Nephron progenitor cell (in vitro differentiated cells): ENCODE measurements around the gene PITHD1.
"Not testable (repeated sequence)": the region's sequence is repeated elsewhere in the genome, so short reads cannot be mapped to it uniquely, and the experiment has no call there.

ENCODE experiments used
- DNase-seq: peaks from one replicate; pipeline ENCODE4 v3.0.0; 2021
- H3K27ac Mint-ChIP-seq: 2 replicates; pipeline ENCODE4 v1.8.0; 2021; ENCODE audit warnings: mild to moderate bottlenecking, moderate library complexity, mixed read lengths
- H3K27me3 Mint-ChIP-seq: 2 replicates; pipeline ENCODE4 v1.8.0; 2021; ENCODE audit warnings: mild to moderate bottlenecking, low read depth, mixed read lengths; ENCODE audit not compliant: poor library complexity
- H3K36me3 Mint-ChIP-seq: 2 replicates; pipeline ENCODE4 v1.8.0; 2021; ENCODE audit warnings: low read depth, mixed read lengths
- H3K4me1 Mint-ChIP-seq: 2 replicates; pipeline ENCODE4 v1.8.0; 2021; ENCODE audit warnings: mixed read lengths
- H3K4me3 Mint-ChIP-seq: 2 replicates; pipeline ENCODE4 v1.8.0; 2021; ENCODE audit warnings: mild to moderate bottlenecking, moderate library complexity, mixed read lengths
- H3K9me3 Mint-ChIP-seq: 2 replicates; pipeline ENCODE4 v1.8.0; 2021; ENCODE audit warnings: mild to moderate bottlenecking, moderate library complexity, mixed read lengths
- TF ChIP-seq, protein P1 (sequence below): fragments of 200-600 bp; sonication (generic); IDR thresholded peaks from 2 replicates; pipeline ENCODE4 v1.5.0; 2021; ENCODE audit warnings: antibody characterized with exemption

PITHD1 gene

GRCh38 chr1:23825076-23825761 lies 47.0 kb downstream of the PITHD1 start, which contains the start of gene HMGCL:
HMGCL (minus strand) TSS chr1:23825429; CDS start chr1:23825415, 14 bp downstream.
- TF ChIP-seq, protein P1, sequence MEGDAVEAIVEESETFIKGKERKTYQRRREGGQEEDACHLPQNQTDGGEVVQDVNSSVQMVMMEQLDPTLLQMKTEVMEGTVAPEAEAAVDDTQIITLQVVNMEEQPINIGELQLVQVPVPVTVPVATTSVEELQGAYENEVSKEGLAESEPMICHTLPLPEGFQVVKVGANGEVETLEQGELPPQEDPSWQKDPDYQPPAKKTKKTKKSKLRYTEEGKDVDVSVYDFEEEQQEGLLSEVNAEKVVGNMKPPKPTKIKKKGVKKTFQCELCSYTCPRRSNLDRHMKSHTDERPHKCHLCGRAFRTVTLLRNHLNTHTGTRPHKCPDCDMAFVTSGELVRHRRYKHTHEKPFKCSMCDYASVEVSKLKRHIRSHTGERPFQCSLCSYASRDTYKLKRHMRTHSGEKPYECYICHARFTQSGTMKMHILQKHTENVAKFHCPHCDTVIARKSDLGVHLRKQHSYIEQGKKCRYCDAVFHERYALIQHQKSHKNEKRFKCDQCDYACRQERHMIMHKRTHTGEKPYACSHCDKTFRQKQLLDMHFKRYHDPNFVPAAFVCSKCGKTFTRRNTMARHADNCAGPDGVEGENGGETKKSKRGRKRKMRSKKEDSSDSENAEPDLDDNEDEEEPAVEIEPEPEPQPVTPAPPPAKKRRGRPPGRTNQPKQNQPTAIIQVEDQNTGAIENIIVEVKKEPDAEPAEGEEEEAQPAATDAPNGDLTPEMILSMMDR, result no peak
- Mint-ChIP-seq H3K4me1 (peaks cover 16% of the 10 kb centered on the region), H3K36me3 (peaks cover 3% of the 10 kb centered on the region), H3K27ac (peak within 1 kb of the TSS; percentile 91), H3K27me3 (peaks cover 1% of the 10 kb centered on the region), H3K4me3 (peak within 1 kb of the TSS; percentile 99), H3K9me3 (no peaks in the 10 kb centered on the region)
- peak; percentile 91 for DNase-seq

GRCh38 chr1:23825762-23826522 lies 47.7 kb downstream of the PITHD1 start:
- H3K27me3 Mint-ChIP-seq, result peaks cover 9% of the 10 kb centered on the region
- TF ChIP-seq, protein P1, result no peak
- no peak for DNase-seq
- no peaks in the 10 kb centered on the region for H3K9me3 Mint-ChIP-seq
- H3K36me3 Mint-ChIP-seq, result no peaks in the 10 kb centered on the region
- H3K4me1 Mint-ChIP-seq, result peaks cover 16% of the 10 kb centered on the region
- H3K4me3 Mint-ChIP-seq, result peak overlapping the region; percentile 99
- no peak overlapping the region for H3K27ac Mint-ChIP-seq

- Mint-ChIP-seq H3K27me3 (peaks cover 12% of the 10 kb centered on the region), H3K4me1 (peaks cover 16% of the 10 kb centered on the region), H3K4me3 (peak overlapping the region; percentile 48)
- not testable (repeated sequence) for H3K9me3 Mint-ChIP-seq, H3K27ac Mint-ChIP-seq, DNase-seq, H3K36me3 Mint-ChIP-seq
These were observed 48.4 kb downstream of the PITHD1 start for GRCh38 chr1:23826590-23826989.

- Mint-ChIP-seq H3K27me3 (peaks cover 17% of the 10 kb centered on the region), H3K36me3 (no peaks in the 10 kb centered on the region), H3K27ac (no peak overlapping the region), H3K4me1 (peaks cover 16% of the 10 kb centered on the region), H3K9me3 (no peaks in the 10 kb centered on the region), H3K4me3 (no peak overlapping the region)
- TF ChIP-seq, protein P1, result no peak
- DNase-seq, result no peak
These were observed 49.5 kb downstream of the PITHD1 start for GRCh38 chr1:23827717-23828116.

DNA sequence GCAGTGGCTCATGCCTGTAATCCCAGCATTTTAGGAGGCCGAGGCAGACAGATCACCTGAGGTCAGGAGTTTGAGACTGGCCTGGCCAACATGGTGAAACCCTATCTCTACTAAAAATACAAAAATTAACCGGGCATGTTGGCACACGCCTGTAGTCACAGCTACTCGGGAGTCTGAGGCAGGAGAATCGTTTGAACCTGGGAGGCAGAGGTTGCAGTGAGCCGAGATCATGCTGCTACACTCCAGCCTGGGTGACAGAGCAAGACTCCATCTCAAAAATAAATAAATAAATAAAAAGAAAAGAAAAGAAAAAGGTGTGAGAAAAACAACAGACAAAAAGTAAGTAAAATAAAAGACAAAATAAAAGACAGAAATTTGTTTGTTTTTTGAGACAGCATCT lies 55.9 kb downstream of the PITHD1 start:
- H3K4me1 Mint-ChIP-seq, result peaks cover 14% of the 10 kb centered on the region
- not testable (repeated sequence) for H3K27ac Mint-ChIP-seq, H3K9me3 Mint-ChIP-seq, DNase-seq, H3K4me3 Mint-ChIP-seq, H3K36me3 Mint-ChIP-seq
- H3K27me3 Mint-ChIP-seq, result peaks cover 53% of the 10 kb centered on the region

DNA sequence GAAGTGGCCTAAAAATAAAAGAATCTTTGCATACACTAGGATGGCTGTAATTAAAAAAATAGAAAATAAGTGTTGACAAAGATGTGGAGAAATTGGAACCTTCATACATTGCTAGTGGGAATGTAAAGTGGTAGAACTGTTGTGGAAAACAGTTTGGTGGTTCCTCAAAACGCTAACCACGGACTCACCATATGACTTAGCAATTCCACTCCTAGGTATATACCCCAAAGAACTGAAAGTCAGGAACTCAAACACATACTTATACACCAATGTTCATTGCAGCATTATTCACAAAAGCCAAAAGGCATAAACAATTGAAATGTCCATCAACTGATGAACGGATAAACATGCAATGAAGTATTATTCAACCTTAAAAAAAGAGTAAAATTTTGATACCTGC lies 57.8 kb downstream of the PITHD1 start:
- peaks cover 14% of the 10 kb centered on the region for H3K4me1 Mint-ChIP-seq
- no peak overlapping the region for H3K4me3 Mint-ChIP-seq
- no peak for DNase-seq
- H3K9me3 Mint-ChIP-seq, result peaks cover 5% of the 10 kb centered on the region
- TF ChIP-seq, protein P1, result no peak
- H3K27ac Mint-ChIP-seq, result no peak overlapping the region
- peaks cover 48% of the 10 kb centered on the region for H3K27me3 Mint-ChIP-seq
- H3K36me3 Mint-ChIP-seq, result no peaks in the 10 kb centered on the region
